H9 (cell line): Measurements from ENCODE around the gene STRIT1. TPM values are rescaled to one million over a fixed set of nuclear protein-coding genes. Genes with fewer than 3 reads are reported as not detected.
A peak's percentile ranks its signal among the peaks of the same experiment; 100 is the strongest.

ENCODE experiments used
- DNase-seq: peaks from one replicate; pipeline ENCODE4 v3.0.0-alpha.2; 2017
- H2AFZ ChIP-seq: one replicate; pipeline ENCODE4 v1.6.1; 2013; ENCODE audit warnings: mild to moderate bottlenecking, low read length, control low read depth, moderate library complexity
- H2AK5ac ChIP-seq: 2 replicates; pipeline ENCODE4 v1.6.1; 2013; ENCODE audit warnings: low read length, control low read depth, mixed read lengths; ENCODE audit not compliant: insufficient read length
- H2BK120ac ChIP-seq: one replicate; pipeline ENCODE4 v1.6.1; 2013; ENCODE audit warnings: low read depth, mild to moderate bottlenecking, low read length, control low read depth, inconsistent platforms; ENCODE audit not compliant: poor library complexity, severe bottlenecking
- H2BK12ac ChIP-seq: 2 replicates; pipeline ENCODE4 v1.6.1; 2013; ENCODE audit warnings: low read length, control low read depth, mixed read lengths, low read depth; ENCODE audit not compliant: insufficient read length
- H2BK15ac ChIP-seq: 2 replicates; pipeline ENCODE4 v1.6.1; 2013; ENCODE audit warnings: low read depth, low read length, control low read depth
- H2BK20ac ChIP-seq: one replicate; pipeline ENCODE4 v1.6.1; 2013; ENCODE audit warnings: low read depth, mild to moderate bottlenecking, low read length, control low read depth, inconsistent platforms; ENCODE audit not compliant: poor library complexity, severe bottlenecking
- H2BK5ac ChIP-seq: 2 replicates; pipeline ENCODE4 v1.6.1; 2013; ENCODE audit warnings: low read length, control low read depth, mixed read lengths; ENCODE audit not compliant: insufficient read length
- H3K14ac ChIP-seq: 2 replicates; pipeline ENCODE4 v1.6.1; 2013; ENCODE audit warnings: low read length, control low read depth; ENCODE audit not compliant: insufficient read depth
- H3K18ac ChIP-seq: 2 replicates; pipeline ENCODE4 v1.6.1; 2013; ENCODE audit warnings: low read depth, mild to moderate bottlenecking, mixed read lengths, low read length, control low read depth; ENCODE audit not compliant: insufficient read length
- H3K23ac ChIP-seq: 2 replicates; pipeline ENCODE4 v1.6.1; 2013; ENCODE audit warnings: low read length, control low read depth, mixed read lengths, low read depth; ENCODE audit not compliant: insufficient read length
- H3K23me2 ChIP-seq: 2 replicates; pipeline ENCODE4 v1.6.1; 2013; ENCODE audit warnings: low read depth, mild to moderate bottlenecking, mixed read lengths, low read length, control low read depth; ENCODE audit not compliant: insufficient read length, poor library complexity, severe bottlenecking
- H3K27ac ChIP-seq: 2 replicates; pipeline ENCODE4 v1.5.1; 2013; ENCODE audit warnings: low read length, control low read depth, mixed read lengths, low read depth; ENCODE audit not compliant: insufficient read length
- H3K27me3 ChIP-seq: 2 replicates; pipeline ENCODE4 v1.6.1; 2013; ENCODE audit warnings: low read length, control low read depth, inconsistent platforms; ENCODE audit not compliant: insufficient read depth
- H3K4ac ChIP-seq: 2 replicates; pipeline ENCODE4 v1.6.1; 2013; ENCODE audit warnings: low read depth, mild to moderate bottlenecking, control low read depth, inconsistent platforms, low read length, moderate library complexity
- H3K4me1 ChIP-seq: 2 replicates; pipeline ENCODE4 v1.6.1; 2013; ENCODE audit warnings: low read length, control low read depth, inconsistent platforms; ENCODE audit not compliant: insufficient read depth
- H3K4me2 ChIP-seq: 2 replicates; pipeline ENCODE4 v1.6.1; 2013; ENCODE audit warnings: low read length, control low read depth, mixed read lengths; ENCODE audit not compliant: insufficient read length, insufficient read depth
- H3K56ac ChIP-seq: 2 replicates; pipeline ENCODE4 v1.6.1; 2013; ENCODE audit warnings: low read depth, mild to moderate bottlenecking, mixed read lengths, low read length, control low read depth; ENCODE audit not compliant: insufficient read length
- H3K79me1 ChIP-seq: 2 replicates; pipeline ENCODE4 v1.6.1; 2013; ENCODE audit warnings: low read depth, mild to moderate bottlenecking, moderate library complexity, low read length, control low read depth, inconsistent platforms; ENCODE audit not compliant: insufficient read depth, poor library complexity, severe bottlenecking
- H3K79me2 ChIP-seq: 2 replicates; pipeline ENCODE4 v1.6.1; 2013; ENCODE audit warnings: low read length, control low read depth, inconsistent platforms; ENCODE audit not compliant: insufficient read depth
- H3K9ac ChIP-seq: 2 replicates; pipeline ENCODE4 v1.6.1; 2013; ENCODE audit warnings: low read length, control low read depth, mixed read lengths; ENCODE audit not compliant: insufficient read length; ENCODE audit errors: extremely low read depth
- H3K9me3 ChIP-seq: one replicate; pipeline ENCODE4 v1.6.1; 2013; ENCODE audit warnings: low read depth, low read length, inconsistent platforms; ENCODE audit not compliant: control insufficient read depth
- H3T11ph ChIP-seq: one replicate; pipeline ENCODE4 v1.6.1; 2013; ENCODE audit warnings: mild to moderate bottlenecking, low read length, control low read depth, inconsistent platforms
- H4K20me1 ChIP-seq: one replicate; pipeline ENCODE4 v1.6.1; 2013; ENCODE audit not compliant: control insufficient read depth, insufficient read length, insufficient read depth
- H4K5ac ChIP-seq: 2 replicates; pipeline ENCODE4 v1.6.1; 2013; ENCODE audit warnings: low read depth, mild to moderate bottlenecking, mixed read lengths, low read length, control low read depth; ENCODE audit not compliant: insufficient read length
- H4K8ac ChIP-seq: replicated peaks from 2 replicates; pipeline ENCODE4 v1.6.1; 2013; ENCODE audit warnings: low read length, control low read depth, mixed read lengths, low read depth; ENCODE audit not compliant: insufficient read length
- H4K91ac ChIP-seq: 2 replicates; pipeline ENCODE4 v1.6.1; 2013; ENCODE audit warnings: low read depth, mild to moderate bottlenecking, moderate library complexity, mixed read lengths, low read length, control low read depth; ENCODE audit not compliant: insufficient read length
- H3K27ac Mint-ChIP-seq, 3 experiments: 2 replicates in 2 of 3; 3 replicates in 1 of 3; pipeline ENCODE4 v1.8.0; 2020 to 2021; ENCODE audit warnings: mixed read lengths in 3 of 3, mild to moderate bottlenecking in 1 of 3, moderate library complexity in 1 of 3
- H3K27me3 Mint-ChIP-seq: 2 replicates; pipeline ENCODE4 v1.8.0; 2021; ENCODE audit warnings: low read depth, mild to moderate bottlenecking, moderate library complexity, mixed read lengths
- H3K36me3 Mint-ChIP-seq, 3 experiments: 2 replicates in 2 of 3; 3 replicates in 1 of 3; pipeline ENCODE4 v1.8.0; 2020 to 2021; ENCODE audit warnings: low read depth in 3 of 3, mixed read lengths in 3 of 3; ENCODE audit not compliant: insufficient read depth in 1 of 3
- H3K4me1 Mint-ChIP-seq, 2 experiments: 2 replicates each; pipeline ENCODE4 v1.8.0; 2020; ENCODE audit warnings: mixed read lengths in 2 of 2
- H3K4me3 Mint-ChIP-seq, 2 experiments: 2 replicates in 1 of 2; 3 replicates in 1 of 2; pipeline ENCODE4 v1.8.0; 2020 to 2021; ENCODE audit warnings: mild to moderate bottlenecking in 2 of 2, mixed read lengths in 2 of 2, moderate library complexity in 1 of 2
- H3K9me3 Mint-ChIP-seq, 2 experiments: 2 replicates in 1 of 2; 3 replicates in 1 of 2; pipeline ENCODE4 v1.8.0; 2020; ENCODE audit warnings: mild to moderate bottlenecking in 2 of 2, mixed read lengths in 2 of 2, moderate library complexity in 1 of 2
- WGBS: extraction: QIAGEN DNeasy Blood & Tissue Kit; methylation state at CpG from one replicate; pipeline ENCODE4 v1.1.7; 2013; ENCODE audit warnings: missing lambda C conversion rate, low lambda C conversion rate, mixed read lengths; ENCODE audit not compliant: insufficient read length; ENCODE audit errors: extremely low coverage; 5-methylcytosine and 5-hydroxymethylcytosine counted together
- long read RNA-seq: library from polyadenylated mRNA; unstranded; transcript quantifications from one replicate; pipeline ENCODE4 v2.0.0, GENCODE V29; 2020
- total RNA-seq: library from RNA; stranded (reverse); gene quantifications from 2 replicates; pipeline ENCODE4 v1.2.1, GENCODE V29; 2021
- TF ChIP-seq, protein P1 (sequence below): fragments of 200-600 bp; sonication (generic); conservative IDR thresholded peaks from 3 replicates; pipeline ENCODE4 v1.8.0; 2021; ENCODE audit warnings: antibody characterized with exemption, mild to moderate bottlenecking

Gene STRIT1
- 0.26 TPM in 1 of 2 replicates, not detected in the other for total RNA-seq
- long read RNA-seq: 0 reads

DNA sequence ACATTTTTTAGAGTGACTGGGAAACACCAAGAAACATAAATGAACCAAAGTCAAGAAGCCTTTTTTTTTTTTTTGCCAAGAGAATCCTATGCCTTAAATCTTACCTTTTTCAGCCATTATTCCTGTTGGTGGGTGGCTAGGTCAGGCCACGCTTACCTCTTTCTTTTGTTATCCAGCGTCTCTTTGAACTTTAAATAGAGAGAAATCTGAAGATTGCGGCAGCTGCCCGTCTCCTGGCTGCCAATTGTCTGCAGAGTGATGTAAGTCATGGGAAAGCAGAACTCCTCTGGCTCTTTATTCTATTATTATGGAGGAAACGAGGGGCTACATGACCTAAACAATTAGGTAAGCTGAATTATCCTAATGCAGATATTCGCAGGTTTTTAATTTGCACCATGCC is at the start of gene STRIT1:
TSS of gene STRIT1 (minus strand) at position 168 of the 400 bp plus-strand sequence.
- H2BK20ac ChIP-seq: no peak within 1 kb of the TSS
- H4K5ac ChIP-seq: no peak within 1 kb of the TSS
- H3K56ac ChIP-seq: no peak within 1 kb of the TSS
- no peaks in the 10 kb centered on the region for H3K79me1 ChIP-seq
- H2AK5ac ChIP-seq: no peak within 1 kb of the TSS
- no peak within 1 kb of the TSS for H2AFZ ChIP-seq
- no peak within 1 kb of the TSS for H3T11ph ChIP-seq
- H2BK12ac ChIP-seq: no peak within 1 kb of the TSS
- no peak within 1 kb of the TSS for H3K4ac ChIP-seq
- no peaks in the 10 kb centered on the region for H4K20me1 ChIP-seq
- DNase-seq: no peak
- H3K4me2 ChIP-seq: no peak within 1 kb of the TSS
- Mint-ChIP-seq H3K27ac (peak within 1 kb of the TSS in 1 of 3 experiments; percentile 51; a peak in 1 of 7 replicates), H3K9me3 (peaks cover 20 to 24% of the 10 kb centered on the region in 2 experiments), H3K27me3 (no peaks in the 10 kb centered on the region), H3K36me3 (peaks cover 0 to 21% (median 17%) of the 10 kb centered on the region in 3 experiments; a peak in 6 of 7 replicates), H3K4me1 (peaks cover 8 to 11% of the 10 kb centered on the region in 2 experiments), H3K4me3 (no peak within 1 kb of the TSS)
- peaks cover 9% of the 10 kb centered on the region for H3K9me3 ChIP-seq
- no peak within 1 kb of the TSS for H3K27ac ChIP-seq
- no peak within 1 kb of the TSS for H2BK15ac ChIP-seq
- no peaks in the 10 kb centered on the region for H3K79me2 ChIP-seq
- no CpG with 5 or more reads among the region's 6 CpGs for WGBS
- H4K8ac ChIP-seq: no peak within 1 kb of the TSS
- no peaks in the 10 kb centered on the region for H3K27me3 ChIP-seq
- H2BK5ac ChIP-seq: no peak within 1 kb of the TSS
- H3K23me2 ChIP-seq: no peaks in the 10 kb centered on the region
- no peak within 1 kb of the TSS for H2BK120ac ChIP-seq
- no peak within 1 kb of the TSS for H3K23ac ChIP-seq
- no peak within 1 kb of the TSS for H3K18ac ChIP-seq
- TF ChIP-seq, protein P1, sequence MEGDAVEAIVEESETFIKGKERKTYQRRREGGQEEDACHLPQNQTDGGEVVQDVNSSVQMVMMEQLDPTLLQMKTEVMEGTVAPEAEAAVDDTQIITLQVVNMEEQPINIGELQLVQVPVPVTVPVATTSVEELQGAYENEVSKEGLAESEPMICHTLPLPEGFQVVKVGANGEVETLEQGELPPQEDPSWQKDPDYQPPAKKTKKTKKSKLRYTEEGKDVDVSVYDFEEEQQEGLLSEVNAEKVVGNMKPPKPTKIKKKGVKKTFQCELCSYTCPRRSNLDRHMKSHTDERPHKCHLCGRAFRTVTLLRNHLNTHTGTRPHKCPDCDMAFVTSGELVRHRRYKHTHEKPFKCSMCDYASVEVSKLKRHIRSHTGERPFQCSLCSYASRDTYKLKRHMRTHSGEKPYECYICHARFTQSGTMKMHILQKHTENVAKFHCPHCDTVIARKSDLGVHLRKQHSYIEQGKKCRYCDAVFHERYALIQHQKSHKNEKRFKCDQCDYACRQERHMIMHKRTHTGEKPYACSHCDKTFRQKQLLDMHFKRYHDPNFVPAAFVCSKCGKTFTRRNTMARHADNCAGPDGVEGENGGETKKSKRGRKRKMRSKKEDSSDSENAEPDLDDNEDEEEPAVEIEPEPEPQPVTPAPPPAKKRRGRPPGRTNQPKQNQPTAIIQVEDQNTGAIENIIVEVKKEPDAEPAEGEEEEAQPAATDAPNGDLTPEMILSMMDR: no peak
- no peaks in the 10 kb centered on the region for H3K4me1 ChIP-seq
- H4K91ac ChIP-seq: no peak within 1 kb of the TSS
- no peak within 1 kb of the TSS for H3K9ac ChIP-seq
- no peak within 1 kb of the TSS for H3K14ac ChIP-seq
